GM21717 (cell line): ENCODE data around the gene KLHL40.

ENCODE experiments used
- ATAC-seq: cut with Tn5 transposase; IDR thresholded peaks from one replicate; pipeline ENCODE4 v1.9.1; 2021; ENCODE audit warnings: mild to moderate bottlenecking, moderate library complexity; ENCODE audit not compliant: unreplicated experiment

KLHL40 gene

DNA sequence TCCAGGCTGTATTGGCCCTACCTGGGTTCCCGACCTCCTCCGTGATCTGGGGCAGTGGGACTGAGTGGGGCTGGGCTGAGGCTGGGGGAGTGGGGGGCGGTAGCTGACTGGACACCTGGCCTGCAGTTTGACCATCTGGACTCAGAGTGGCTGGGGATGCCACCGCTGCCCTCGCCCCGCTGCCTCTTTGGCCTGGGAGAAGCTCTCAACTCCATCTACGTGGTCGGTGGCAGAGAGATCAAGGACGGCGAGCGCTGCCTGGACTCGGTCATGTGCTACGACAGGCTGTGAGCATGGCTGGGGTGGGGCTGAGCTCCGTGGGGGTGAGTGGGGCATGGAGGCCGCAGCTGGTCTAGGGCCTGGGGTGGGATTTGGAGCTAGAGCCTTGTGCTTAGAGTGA is 2.7 kb downstream of the KLHL40 start:
- ATAC-seq, result no peak

GRCh38 chr3:42688487-42689420 is 3.4 kb downstream of the KLHL40 start:
- no peak for ATAC-seq

GRCh38 chr3:42689421-42690014 is 4.2 kb downstream of the KLHL40 start:
- ATAC-seq, result no peak

GRCh38 chr3:42690191-42690590 is 4.9 kb downstream of the KLHL40 start:
- ATAC-seq, result no peak

DNA sequence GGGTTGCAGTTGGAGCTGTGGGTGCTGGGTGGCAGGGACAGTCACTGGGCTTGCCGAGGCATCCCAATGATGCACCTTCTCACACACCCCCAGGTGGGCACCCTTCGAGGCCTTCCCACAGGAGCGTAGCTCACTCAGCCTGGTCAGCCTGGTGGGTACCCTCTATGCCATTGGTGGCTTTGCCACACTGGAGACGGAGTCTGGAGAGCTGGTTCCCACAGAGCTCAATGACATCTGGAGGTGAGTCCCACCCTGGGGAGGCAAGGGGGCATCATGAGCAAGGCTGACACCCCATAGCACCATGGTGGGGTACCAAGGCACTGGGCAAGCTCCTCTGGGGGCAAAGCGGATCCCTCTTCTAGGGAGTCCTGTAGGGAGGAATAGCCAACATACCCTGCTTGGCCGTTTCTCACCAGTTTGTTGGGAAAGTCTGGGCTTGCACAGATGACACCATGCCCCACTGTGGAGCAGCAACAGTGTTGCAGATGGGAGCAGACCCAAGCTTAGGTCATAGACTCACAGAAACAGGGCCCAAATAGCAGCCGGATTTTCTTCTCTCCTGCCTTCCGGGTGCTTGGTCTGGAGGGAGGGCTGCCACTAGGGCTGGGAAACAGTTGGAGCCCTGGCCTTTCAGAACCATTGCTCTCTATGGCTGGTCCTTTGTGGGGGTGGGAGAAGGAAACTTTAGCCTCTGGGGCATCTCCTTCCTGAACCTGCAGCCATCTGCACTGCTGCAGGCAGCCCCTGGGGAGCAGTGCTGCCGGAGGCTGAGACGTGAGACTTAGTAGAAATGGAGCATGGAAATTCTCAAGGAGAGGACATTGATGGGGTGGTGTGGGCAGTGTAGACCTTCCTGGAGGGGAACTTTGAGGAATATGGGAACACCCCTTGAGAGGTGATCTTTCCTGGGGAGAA is 5.7 kb downstream of the KLHL40 start:
- no peak for ATAC-seq

- no peak for ATAC-seq
Observed at GRCh38 chr3:42691816-42692666, 6.7 kb downstream of the KLHL40 start.

DNA sequence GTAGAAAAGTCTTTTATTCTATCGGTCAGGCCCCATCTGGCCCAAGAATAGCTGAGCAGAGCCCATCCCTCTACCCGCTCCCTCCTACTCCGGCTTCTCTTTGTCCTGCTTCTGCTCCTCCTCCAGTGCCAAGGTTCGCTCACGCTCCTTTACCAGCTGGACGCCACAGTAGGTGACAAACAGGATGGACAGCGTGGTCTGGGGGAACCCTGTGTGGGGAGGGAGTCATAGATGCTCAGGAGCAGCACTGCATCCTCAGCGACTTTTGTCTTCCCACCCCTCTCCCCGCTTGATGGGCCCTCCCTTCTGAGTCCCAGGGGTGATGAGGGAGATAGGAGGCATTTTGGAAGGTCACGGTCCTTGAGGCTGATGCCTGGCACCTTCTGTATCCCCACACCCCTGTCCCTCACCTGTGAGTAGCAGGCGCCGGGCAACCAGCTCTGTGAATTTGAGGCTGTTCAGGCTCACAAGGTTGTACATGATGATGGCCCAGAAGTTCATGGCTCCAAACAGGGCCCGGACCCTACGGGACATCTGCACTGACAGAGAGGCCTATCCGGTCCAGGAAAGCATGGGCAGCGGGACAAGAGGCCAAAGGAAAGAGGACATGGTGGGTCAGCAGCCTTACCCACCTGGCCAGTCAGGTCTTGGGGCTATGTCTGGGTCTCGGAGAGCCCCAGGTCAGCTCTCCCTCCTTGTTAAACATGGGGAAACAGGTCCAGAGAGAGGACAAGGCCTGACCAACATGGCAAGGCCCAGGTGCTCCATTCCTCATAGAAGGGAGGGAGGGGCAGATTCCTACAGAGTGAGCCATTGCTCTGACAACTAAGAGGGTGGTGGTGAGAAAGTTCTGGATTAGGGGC is 7.6 kb downstream of the KLHL40 start:
- no peak for ATAC-seq

DNA sequence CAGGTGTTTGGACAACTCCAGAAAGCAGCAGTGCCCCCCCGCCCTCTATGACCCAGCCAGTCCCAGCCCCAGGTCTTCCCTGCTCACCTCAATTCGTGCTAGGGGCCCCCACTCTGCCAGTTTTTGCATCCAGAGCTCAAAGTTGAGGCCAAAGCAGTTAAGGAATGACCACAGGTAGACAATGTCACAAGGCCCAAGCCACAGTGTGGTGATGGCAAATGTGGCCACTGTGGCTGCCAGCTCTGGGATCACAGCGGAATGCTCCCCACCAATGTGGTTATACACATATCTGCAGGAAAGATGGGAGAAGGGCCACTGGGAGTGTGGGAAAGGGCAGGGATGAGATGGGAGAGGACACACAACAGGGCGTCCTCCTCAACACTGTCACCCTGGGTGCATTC is 8.2 kb downstream of the KLHL40 start:
- ATAC-seq, result no peak

GRCh38 chr3:42694366-42694765 is 9.0 kb downstream of the KLHL40 start:
- no peak for ATAC-seq

GRCh38 chr3:42696356-42697288 is 11.3 kb downstream of the KLHL40 start:
- ATAC-seq, result no peak

- ATAC-seq, result no peak
Observed at GRCh38 chr3:42697289-42698051, 12.1 kb downstream of the KLHL40 start.

- ATAC-seq, result no peak
Observed at GRCh38 chr3:42698216-42698910, 13.0 kb downstream of the KLHL40 start.

DNA sequence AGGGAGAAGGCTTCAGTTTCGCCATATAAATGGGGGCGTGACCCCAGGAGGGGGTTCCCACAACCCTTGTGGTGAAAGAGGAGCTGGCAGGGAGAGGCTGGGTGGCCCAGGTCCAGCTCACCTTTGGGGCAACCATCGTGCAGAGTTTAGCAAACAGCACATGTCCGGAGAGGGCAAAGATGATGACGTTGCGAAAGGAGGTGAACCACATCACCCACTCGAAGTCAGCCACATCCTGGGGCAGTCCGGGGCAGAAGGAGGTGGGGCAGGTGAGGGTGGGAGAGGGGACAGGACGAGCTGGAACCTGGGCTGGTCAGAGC is 13.5 kb downstream of the KLHL40 start:
- no peak for ATAC-seq

DNA sequence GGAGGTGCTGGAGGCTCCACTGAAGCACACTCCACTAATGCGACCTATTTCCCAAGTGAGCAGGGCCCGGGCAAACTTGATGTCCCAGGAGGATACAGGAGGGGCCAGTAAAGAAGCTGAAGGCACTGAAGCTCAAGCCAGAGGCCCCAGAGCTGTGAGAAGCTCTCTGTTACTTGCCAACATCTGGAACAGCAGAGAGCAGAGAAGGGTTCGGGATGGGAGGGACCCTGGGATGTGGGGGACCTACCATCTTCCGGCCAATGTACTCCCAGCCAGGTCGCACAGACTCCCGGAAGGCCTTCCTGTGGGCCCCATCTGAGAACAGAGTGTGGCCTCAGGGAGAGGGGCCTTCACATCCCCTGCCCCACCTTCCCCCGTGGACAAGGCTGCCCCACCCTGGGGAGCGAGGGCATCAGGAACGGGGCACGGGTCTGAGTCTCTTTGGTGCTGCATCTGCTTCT is 14.2 kb downstream of the KLHL40 start:
- ATAC-seq, result no peak

DNA sequence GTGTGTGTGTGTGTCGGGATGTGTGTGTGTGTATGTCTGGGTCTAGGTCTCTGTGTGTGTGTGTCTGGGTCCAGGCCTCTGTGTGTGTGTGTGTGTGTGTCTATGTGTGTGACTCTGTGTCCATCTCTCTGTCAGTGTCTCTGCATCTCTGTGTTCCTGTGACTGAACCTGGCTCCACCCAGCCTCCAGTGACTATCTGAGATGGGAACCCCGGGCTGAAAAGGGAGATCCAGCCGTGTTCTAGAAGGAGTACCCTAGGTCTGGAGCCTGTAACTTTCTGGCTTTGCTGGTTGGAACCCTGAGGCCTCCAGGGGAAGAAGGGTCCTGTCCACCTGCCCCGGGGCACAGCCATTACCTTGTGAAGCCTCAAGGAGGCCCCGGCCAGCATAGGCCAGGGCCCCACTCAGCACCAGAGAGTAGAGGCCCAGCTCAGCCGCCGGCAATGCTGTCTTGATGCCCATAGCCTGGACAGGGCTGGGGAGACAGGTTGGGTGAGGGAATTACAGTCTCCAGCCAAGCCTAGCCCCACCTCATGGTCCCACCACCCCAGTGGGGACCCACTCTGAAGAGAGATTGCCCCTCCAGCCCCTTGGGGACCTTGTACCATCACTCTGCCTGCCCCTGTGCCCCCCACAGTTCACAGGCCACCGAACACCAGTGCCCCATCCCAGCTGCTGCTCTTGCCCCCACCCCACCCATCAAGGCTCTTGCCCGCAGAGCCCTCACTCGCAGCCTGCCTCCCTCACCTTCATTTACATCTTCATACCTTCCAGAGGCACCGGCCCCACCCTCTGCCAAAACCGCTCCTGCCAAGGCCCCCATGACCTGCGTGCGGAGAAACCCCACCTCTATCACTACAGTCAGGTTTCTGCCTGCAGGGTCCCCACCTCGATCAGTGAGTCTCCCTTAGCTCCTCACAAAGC is 15.3 kb downstream of the KLHL40 start:
- no peak for ATAC-seq
